CD4-positive, alpha-beta T cell treated with Interleukin-10 for 1 hour (primary cell): ENCODE results near the gene KIF26A.

Experiments
- DNase-seq: peaks from one replicate; pipeline ENCODE4 v3.0.0-alpha.2; 2020

Gene KIF26A

DNA sequence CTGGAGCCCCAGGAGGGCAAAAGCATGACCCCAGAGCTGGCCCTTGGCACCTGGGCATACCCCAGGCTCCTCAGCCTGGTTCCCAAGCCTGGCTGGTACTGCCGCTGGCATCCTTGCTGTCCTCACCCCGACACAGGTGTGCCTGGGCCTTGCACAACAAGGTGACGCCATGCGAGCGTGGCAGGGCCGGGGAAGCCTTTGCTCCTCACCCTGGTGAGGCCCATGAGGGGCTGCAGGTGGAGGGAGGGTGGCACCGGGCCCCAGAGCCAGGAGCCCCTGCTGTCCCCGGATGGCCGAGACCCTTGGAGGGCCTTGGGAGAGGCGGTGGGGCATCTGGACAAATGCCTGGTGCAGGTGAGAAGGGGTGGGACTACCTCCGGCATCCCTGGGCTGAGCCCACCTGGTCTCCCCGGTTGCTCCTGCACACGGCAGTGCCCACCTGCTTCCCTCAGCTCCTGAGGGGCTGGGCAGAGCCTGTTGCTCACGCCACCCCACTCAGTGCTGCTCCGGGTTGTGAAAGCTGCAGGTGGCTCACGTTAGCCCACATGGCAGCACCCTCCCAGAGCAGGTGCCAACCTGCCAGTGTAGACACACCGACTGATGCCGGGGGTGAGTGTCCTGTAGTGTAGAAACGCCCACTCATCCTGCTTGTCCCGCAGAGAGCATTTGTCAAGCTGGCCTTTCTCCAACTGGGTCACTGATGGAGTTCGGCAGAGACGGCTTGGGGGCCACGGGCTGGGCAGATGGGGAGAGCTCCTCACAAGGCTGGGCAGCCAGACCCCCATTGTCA is 24.6 kb upstream of the KIF26A start:
- no peak for DNase-seq

DNA sequence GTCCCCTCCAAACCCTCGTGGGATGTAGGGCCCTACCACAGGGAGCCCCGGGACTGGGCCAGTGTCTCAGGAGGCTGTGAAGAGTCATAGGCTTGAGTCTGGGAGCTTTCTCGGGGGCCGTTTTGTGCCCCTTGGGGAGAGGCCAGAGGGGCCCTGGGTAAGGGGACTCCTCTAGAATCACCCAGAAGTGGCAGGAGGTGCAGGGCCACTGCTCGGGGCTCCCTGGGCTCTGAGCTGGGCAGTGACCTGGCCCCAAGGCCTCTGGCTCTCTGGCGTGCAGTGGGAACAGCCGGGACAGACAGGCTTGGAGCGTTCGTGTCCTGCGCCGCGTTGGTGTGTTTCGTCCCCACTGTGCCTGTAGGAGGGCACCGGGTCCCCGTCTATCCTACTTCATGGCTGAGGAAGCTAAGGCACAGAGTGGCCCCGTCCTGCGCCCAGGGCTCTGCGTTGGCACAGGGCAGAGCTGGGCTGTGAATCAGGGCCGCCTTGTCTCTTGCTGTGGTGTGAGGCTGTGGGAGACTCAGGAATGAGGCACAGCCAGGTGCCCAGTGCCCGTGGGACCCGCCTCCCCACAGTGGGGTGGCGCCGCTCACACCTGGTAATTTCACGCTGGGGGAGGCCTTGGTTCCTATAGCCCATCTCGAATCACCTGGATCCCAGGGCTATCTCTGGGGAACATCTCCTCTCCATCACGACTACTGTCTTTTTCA is 23.8 kb upstream of the KIF26A start:
- no peak for DNase-seq

DNA sequence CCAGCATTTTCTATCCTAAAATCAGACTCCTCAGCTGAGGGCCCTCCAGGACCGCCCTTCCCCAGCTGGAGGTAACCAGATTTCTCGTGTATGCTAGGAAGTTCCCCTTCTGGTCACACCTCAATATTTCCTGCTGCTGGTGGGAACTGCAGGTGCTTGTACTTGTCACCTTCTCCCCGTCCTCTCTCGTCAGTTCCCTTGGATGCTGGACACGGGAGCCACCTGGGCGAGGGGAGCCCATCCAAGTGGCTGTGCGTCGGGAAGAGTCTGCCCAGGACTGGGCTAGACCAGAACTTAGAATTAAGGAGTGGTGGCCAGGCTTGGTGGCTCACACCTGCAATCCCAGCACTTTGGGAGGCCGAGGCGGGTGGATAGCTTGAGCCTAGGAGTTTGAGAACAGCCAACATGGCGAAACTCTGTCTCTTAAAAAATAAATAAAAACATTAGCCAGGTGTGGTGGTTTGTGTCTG is 23.2 kb upstream of the KIF26A start:
- DNase-seq, result no peak

DNA sequence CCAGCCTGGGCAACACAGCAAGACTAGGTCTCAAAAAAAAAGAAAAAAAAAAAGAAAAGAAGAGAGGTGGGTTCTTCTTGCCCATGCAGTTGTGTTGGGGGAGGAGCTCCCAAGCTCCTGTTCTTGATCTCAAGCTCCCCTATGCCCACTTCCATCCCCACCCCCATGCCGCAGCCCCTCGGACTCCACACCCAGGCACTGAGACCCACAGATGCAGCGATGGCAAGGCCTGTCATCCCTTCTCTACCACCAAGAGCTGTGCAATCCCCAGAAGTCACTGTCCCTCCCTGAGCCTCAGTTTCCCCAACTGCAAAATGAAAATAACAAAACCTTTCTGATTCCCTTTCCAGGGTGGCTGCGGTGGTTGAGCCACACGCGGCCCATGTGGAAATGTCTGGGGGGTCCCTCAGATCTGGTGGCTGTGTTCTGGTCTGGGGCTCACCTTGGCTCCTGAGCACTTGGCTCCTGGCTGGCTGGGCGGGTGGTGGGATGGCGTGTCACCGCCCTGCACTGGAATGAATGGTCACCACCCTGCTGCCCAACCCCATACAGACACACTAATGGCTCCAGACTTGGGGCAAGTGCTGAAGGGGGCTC is 22.6 kb upstream of the KIF26A start:
- DNase-seq, result no peak

DNA sequence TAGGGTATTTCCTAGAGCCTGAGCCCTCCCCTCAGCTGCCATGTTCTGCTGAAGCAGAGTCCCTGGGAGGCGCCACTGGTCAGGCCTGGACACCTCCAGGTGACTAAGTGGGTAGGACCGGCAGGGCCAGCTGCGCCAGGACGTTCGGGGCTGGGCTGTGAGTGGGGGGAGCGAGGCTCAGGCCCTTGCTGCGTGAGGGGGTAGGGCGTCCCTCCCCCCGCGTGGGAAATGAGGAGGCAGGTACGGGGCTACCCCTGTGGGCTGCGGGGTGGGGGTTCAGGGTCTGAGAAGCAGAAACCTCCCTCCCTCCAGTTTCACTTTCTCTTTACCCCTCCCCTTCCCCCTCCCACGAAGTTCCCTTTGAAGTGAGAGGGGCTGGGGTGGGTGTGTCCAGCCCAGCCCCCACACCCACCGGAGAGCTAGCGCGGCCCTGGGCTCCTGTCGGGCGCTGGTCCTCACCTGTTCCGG is 22.1 kb upstream of the KIF26A start:
- no peak for DNase-seq

DNA sequence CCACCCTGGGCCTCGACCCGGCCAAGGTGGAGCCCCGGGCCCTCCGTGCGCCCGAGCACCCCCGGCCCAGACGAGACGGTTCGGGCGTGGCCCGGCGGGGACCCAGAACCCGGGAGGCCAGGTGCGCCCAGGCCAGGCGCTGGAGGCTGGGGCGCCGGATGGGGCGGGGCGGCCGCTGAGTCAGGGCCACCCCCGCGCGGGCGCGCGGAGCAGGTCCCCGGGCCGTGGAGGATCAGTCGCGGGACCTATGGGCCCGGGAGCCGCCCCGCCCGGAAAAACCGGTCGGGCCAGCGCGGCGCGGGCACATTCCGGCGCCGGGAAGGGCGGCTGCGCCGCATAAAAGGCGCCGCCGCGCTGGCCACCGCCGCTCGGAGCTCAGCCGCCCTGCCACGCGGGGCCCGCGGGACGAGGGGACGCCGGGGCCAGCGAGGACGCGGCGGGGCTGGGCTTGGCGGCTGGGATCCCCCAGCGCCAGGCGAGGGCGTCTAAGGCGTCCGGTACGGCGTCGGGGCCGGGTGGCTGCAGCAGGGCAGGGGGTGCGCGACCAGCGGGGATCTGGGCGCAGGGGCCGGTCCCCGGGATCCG is 21.5 kb upstream of the KIF26A start:
- no peak for DNase-seq

DNA sequence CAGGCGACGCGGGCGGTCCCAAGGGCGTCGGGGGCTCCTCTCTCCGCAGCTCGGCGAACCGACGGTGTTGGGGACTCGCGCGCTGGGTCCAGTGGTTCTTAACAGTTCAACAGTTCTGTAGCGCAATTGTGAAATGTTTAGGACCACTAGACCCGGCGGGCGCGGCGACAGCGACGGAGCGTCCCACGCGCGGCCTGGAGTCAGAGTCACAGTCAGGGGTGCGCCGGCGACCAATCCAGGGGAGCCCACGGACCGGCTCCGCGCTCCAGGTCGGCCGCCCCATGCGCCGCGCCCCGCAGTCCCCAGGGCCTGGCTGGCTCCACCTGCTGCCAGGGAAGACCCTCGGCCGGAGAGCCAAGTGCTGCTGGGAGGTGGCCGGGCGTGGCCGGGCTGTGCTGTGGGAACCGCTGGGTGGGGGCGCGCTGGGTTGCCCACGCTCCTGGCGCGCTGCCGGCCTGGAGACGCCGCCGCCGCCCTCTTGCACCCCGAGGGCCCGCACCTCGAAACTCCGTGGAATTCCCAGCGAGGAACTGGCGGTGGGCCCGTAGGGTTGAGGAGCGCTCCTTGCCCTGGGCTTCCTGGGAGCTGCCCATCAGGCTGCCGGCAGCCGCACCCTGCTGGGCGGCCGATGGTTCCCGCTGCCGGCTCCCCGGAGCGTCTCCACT is 20.9 kb upstream of the KIF26A start:
- DNase-seq, result no peak

DNA sequence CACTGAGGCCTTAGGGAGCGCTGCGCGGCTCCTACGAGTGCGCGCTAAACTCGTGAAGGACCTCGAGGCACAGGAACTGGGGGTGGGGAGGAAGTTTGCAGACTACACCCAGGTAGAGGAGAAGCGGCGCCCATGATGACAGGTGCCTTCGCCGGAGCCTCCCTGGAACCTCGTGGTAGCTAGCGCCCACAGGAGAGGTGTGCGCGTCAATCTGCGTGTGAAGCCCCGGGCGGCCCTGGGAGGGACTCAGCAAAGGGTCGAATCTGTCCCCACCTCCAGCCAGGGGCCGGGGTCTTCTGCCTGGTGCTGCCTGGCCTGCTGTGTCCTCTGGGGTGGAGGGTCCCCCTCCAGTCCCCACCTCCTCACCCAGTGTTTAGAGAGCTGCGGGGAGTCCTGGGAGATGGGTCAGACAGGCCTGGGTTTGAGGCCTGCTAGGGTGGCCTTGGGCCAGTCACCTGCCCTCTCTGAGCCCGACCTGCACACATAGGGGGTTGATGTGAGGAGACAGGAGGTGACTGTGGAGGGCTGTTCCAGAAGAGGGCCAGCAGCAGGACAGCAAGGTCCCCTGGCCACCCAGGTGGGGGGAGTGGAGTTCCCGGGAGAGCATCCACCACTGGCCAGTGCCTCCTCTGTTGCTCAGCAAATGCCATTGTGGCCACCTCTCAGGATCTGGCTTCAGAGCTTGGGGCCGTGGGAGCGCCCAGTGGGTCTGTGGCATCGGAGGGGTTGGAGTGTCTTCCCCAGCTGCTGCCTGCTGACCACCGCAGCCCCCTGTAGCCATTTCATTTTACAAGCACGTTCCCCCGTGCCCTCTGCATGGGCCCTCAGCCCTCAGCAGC is 20.2 kb upstream of the KIF26A start:
- no peak for DNase-seq

DNA sequence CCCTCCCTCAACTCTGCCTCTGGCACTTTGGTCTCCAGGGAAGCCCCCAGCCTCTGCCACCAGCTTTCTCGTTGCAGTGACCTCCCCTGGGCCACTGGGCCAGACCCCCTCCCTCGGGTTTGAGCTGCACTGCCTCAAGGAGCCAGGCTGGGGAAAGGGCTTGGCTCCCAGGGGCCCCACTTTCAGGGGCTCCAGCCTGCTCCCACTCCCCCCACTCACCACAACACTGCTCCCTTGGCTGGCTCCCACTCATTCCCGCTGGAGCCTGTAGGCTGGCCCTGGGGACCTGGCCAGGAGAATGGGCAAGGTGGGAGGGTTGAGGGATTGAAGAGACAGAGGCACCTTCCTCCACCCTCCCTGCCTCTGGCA is 19.3 kb upstream of the KIF26A start:
- no peak for DNase-seq

DNA sequence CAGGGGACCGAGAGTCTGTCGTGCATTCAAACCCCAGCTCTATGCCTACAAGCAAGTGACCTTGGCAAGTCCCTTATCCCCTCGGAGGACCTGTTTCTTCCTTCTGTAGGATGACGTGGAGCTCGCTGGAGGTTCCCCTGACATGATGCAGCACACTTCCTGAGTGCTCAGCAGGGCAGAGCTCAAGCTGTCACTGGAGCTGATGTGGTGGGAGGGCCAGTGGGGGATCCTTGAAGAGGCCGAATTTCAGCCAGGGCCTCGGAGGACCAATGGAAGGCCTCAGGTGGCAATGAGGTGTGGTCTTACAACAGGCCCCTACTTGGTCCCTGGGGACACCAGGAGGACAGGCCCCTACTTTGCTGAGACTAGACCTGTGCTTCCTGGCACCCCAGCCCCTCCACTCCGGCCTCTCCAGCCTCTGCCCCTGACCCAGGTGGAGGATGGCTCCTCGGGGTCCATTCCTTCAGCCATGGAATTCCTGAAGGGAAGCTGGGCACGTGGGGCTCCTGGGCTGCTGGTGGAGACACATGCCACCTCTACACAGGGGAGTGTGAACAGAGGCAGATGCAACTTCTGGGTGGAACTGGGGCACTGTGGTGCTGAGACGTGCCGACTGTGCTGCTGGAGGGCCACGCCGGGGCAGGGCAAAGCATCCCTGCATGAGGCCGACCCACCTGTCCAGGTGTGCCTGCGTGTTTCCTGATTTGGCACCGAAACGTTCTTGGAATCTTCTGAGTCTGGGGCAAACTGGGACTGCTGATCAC is 18.7 kb upstream of the KIF26A start:
- DNase-seq, result no peak

DNA sequence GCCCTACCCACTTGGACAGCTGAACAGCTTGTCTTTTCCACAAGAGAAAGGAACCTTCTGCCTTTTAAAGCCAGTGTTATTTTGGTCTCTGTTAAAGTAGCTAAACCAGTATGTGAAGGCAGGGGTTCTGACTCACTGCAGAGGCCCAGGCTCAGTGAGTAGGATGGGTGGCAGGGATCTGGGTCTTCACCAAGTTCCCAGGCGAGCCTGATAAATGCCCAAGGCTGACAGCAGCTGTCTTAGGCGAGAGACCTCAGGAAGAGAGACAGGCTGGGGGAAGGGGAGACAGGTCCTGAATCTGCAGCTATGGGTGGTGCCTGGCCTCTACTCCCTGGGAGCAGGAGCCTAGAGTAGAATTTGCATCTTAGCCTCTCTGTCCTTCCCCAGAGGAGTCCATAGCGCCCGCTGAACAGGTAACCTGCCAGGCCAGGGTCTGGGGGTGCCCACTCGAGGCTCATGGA is 18.1 kb upstream of the KIF26A start:
- no peak for DNase-seq

DNA sequence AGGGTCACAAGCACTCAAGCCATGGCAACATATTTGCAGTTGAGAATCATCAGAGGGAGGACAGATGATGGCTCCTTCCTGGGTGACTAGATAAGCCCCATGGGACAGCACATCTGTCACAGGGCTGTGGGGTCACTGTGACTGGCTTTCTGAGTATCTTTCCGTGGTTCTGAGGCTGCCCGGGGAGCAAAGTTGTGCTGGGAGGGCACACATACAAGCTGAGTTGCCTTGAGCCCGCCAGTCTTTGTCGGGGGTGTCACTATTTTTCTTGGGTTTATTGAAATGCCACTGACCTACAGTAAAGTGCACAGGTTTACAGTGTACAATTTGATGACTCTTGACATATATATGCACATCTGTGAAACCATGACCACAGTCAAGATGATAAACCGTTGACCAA is 17.2 kb upstream of the KIF26A start:
- no peak for DNase-seq

DNA sequence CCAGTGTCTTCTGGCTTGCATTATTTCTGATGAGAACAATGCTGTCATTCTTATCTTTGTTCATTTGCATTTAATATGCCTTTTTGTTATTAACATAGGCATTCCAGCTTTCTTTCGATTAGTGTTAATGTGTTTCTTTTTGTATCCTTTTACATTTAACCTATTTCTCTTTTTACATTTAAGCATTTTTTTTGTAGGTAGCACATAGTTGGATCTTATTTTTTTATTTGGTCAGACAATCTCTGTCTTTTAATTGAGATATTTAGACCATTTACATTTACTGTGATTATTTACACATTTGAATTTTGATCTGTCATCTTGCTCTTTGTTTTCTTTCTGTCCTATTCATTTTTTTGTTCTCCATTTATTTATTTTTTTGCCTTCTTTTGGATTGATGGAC is 14.5 kb upstream of the KIF26A start:
- no peak for DNase-seq

DNA sequence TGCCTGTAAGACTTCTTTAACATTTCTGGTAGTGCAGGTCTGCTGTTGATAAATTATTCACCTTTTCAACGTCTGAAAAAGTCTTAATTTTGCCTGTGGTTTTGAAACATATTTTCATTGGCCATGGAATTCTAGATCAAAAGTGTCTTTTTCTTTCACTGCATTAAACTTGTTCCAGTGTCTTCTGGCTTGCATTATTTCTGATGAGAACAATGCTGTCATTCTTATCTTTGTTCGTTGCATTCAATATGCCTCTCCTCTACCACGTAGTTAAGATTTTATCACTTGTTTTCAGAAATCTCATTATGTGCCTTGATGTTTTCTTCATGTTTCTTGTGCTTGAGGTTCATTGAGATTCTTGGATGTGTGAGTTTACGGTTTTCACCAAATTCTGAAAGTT is 13.4 kb upstream of the KIF26A start:
- DNase-seq, result no peak

DNA sequence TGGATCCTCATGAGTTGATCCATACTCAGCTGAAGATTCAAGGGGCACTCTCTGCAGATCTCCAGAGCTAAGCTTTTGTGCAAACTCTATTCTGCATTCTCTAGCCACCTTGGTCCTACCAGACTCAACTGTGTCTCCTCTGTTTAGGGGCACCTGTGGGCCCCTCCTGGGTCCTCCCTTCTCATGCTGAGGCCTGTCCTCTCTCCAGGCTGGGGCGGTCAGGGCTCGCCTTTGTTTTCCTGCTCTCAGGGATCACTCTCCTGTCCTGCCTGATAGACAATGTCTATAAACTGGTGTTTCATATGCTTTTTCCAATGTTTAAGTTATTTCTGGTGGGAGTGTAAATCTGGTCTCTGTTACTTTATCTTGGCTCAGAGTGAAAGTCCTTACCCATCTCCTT is 11.6 kb upstream of the KIF26A start:
- no peak for DNase-seq

DNA sequence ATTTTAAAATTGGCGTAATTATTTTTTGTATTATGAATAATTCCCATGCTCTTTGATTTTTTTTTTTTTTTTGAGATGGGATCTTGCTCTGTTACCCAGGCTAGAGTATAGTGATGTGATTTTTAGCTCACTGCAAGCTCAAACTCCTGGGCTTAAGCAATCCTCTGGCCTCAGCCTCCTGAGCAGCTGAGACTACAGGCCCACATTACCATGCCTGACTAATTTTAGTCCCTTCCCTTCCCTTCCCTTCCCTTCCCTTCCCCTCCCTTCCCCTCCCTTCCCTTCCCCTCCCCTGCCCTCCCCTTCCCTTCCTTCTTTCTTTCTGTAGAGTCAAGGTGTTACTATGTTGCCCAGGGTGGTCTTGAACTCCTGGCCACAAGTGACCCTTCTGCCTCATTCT is 9.4 kb upstream of the KIF26A start:
- DNase-seq, result no peak

DNA sequence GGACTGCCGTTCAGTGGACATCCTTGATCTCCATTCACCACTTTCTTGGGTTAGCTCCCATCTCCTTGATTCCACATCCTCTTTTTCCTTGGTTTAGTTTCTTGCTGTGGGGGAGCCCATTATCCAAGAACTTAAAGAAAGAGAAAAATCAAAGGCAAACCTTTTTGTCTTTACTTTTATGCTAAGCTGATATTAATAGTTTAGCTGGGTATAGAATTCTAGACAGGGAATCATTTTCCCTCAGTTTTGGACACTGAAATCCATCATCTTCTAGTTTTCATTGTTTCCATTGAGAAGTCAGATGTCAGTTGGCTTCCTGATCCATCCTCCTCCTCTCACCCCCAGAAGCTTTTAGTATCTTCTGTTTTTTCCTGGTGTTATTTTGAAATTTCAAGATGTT is 8.8 kb upstream of the KIF26A start:
- DNase-seq, result no peak

DNA sequence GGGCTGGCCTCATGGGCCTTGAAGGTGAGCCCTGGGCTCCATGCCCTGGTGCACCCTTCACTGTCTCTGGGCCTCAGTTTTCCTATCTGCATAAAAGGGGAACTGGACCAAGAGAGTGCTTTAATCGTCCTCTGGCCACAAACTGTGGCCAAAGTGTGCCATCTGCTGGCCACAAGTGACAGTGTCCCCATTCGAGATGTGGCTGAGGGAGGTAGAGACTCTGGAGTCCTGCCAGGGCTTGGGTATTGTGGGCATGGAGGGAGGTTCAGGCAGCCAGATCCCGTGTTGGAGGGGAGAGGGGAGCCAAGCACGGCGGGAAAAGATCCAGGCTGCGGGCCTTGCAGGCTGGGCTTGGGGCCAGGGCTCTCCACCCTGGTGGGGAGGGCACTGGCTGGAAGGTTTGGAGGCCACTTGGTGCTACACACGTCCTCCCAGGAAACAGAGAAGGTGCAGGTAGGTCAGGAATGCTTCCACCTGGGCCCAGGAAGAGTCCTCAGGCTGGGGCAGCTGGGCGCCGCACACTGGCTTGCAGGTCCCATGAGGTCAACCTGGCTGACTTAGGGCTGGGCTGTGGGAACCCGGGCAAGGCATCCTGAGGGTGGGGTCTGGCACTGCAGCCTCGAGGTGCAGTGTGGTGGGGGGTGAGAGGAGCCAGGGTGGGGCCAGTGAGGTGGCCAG is 7.3 kb upstream of the KIF26A start:
- no peak for DNase-seq

DNA sequence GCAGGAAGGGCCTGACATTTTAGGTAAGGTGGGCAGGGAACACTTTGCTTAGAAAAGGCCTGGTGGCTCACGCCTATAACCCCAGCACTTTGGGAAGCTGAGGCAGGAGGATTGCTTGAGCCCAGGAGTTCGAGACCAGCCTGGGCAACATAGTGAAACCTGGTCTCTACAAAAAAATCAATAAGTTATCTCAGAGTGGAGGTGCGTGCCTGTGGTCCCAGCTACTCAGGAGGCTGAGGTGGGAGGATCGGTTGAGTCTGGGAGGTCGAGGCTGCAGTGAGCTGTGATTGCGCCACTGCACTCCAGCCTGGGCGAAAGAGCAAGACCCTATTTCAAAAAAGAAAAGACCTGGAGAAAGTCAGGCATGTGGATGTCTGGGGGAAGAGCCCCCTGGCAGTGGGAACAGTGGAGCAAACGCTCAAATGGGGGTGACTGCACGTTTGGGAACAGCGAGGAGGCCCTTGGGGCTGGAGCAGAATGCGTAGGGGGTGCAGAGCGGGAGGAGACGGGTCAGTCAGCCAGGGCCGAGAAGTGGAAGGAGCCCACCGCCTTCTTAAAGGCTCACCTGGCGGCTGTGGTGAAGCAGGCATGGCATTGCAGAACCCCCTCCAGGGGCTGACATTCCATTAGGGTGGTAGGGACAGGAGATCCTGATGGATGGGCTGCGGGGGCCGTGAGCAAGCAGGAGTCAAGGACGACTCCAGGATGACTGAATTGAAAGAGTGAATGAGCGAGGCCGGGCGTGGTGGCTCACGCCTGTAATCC is 6.2 kb upstream of the KIF26A start:
- DNase-seq, result no peak

DNA sequence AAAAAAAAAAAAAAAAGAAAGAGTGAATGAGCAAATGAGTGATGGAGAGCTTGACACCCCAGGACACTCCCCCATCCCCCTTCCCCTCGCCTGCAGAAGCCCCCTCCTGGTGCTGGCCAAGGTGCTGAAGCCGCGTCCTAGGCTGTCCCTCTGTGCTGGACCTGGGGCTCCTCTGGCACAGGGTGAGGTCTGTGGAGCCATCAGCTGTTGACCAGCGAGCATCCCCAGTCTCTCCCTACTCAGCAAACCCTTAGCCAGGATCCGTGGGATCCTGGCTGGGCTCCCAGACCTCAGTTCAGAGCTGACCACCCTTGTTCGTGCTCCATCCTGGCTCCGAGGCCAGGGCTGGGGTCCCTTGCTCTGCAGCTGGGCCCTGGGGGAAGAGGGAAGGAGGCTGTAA is 5.4 kb upstream of the KIF26A start:
- no peak for DNase-seq
